GM21381 (cell line): ENCODE results near the gene DPP10.

Experiments
- ATAC-seq: cut with Tn5 transposase; IDR thresholded peaks from one replicate; pipeline ENCODE4 v1.9.1; 2021; ENCODE audit warnings: mild to moderate bottlenecking, moderate library complexity; ENCODE audit not compliant: unreplicated experiment

DPP10 gene

GRCh38 chr2:115199966-115200365 is 757.5 kb downstream of the DPP10 start:
- ATAC-seq = no peak

GRCh38 chr2:115201386-115201785 is 758.9 kb downstream of the DPP10 start:
- ATAC-seq = no peak

- no peak for ATAC-seq
Measured at GRCh38 chr2:115208493-115209164, 766.2 kb downstream of the DPP10 start.

- ATAC-seq = no peak
Measured at GRCh38 chr2:115214050-115214449, 771.6 kb downstream of the DPP10 start.

GRCh38 chr2:115219296-115219695 is 776.9 kb downstream of the DPP10 start:
- no peak for ATAC-seq

GRCh38 chr2:115234186-115234585 is 791.7 kb downstream of the DPP10 start:
- ATAC-seq = no peak

GRCh38 chr2:115234737-115235136 is 792.3 kb downstream of the DPP10 start:
- ATAC-seq = no peak

GRCh38 chr2:115248066-115248465 is 805.6 kb downstream of the DPP10 start:
- ATAC-seq = no peak

- ATAC-seq = no peak
Measured at GRCh38 chr2:115277366-115277765, 834.9 kb downstream of the DPP10 start.

GRCh38 chr2:115285416-115285815 is 843.0 kb downstream of the DPP10 start:
- no peak for ATAC-seq

GRCh38 chr2:115290478-115290877 is 848.0 kb downstream of the DPP10 start:
- no peak for ATAC-seq

GRCh38 chr2:115292742-115293141 is 850.3 kb downstream of the DPP10 start:
- ATAC-seq = no peak

- ATAC-seq = no peak
Measured at GRCh38 chr2:115294999-115295398, 852.6 kb downstream of the DPP10 start.

- no peak for ATAC-seq
Measured at GRCh38 chr2:115297056-115297455, 854.6 kb downstream of the DPP10 start.

- ATAC-seq = no peak
Measured at GRCh38 chr2:115299199-115299598, 856.8 kb downstream of the DPP10 start.

GRCh38 chr2:115305712-115306111 is 863.3 kb downstream of the DPP10 start:
- ATAC-seq = no peak

GRCh38 chr2:115314119-115314518 is 871.7 kb downstream of the DPP10 start:
- ATAC-seq = no peak

- ATAC-seq = no peak
Measured at GRCh38 chr2:115327061-115327460, 884.6 kb downstream of the DPP10 start.

GRCh38 chr2:115359550-115359949 is 917.1 kb downstream of the DPP10 start:
- no peak for ATAC-seq

- no peak for ATAC-seq
Measured at GRCh38 chr2:115364093-115364492, 921.7 kb downstream of the DPP10 start.

- ATAC-seq = no peak
Measured at GRCh38 chr2:115369400-115369799, 927.0 kb downstream of the DPP10 start.

- ATAC-seq = no peak
Measured at GRCh38 chr2:115374981-115375380, 932.5 kb downstream of the DPP10 start.

GRCh38 chr2:115384399-115384798 is 942.0 kb downstream of the DPP10 start:
- ATAC-seq = no peak
